Measurements from ENCODE around the gene RPS10. TPM values are rescaled to one million over a fixed set of nuclear protein-coding genes. Genes with fewer than 3 reads are reported as not detected.

RPS10 gene
- total and polyA plus RNA-seq, 2 experiments from 2014 or later: 1,755 to 2,175 TPM

- no peaks in the 10 kb centered on the region for H3K9me2 ChIP-seq (ENCODE audit: insufficient read depth)
- DNase-seq (ENCODE audit: low spot score) (no peak), ATAC-seq (no peak)
- no peak overlapping the region for H3K4me2 ChIP-seq
- no peaks in the 10 kb centered on the region; the same call in 1 of the 2 replicates for H3K79me2 ChIP-seq (replicated peaks; ENCODE audit: insufficient read depth)
- H3K4me3 ChIP-seq: no peak overlapping the region
- H3K4me1 ChIP-seq (ENCODE audit: insufficient read depth): no peaks in the 10 kb centered on the region; the same call in 1 of the 2 replicates
- no peak overlapping the region for H3K4me3 Mint-ChIP-seq
- peaks cover 10% of the 10 kb centered on the region for H3K9me3 Mint-ChIP-seq
- no peak overlapping the region for H2AFZ ChIP-seq
- no peak for TF ChIP-seq REST (IDR thresholded peaks at IDR 0.05; ENCODE audit: unreplicated experiment)
- no peak for TF ChIP-seq CREB1 (CRISPR knock-in tag; IDR thresholded peaks at IDR 0.05; ENCODE audit: low read depth)
- no peak for TF ChIP-seq ZNF114 (CRISPR knock-in tag; IDR thresholded peaks at IDR 0.05)
- no peak for TF ChIP-seq EZH2phosphoT487 (IDR thresholded peaks at IDR 0.05; ENCODE audit: unreplicated experiment)
- TF ChIP-seq EZH2 (IDR thresholded peaks at IDR 0.05; ENCODE audit: low read depth, unreplicated experiment): no peak
- TF ChIP-seq NANOG (IDR thresholded peaks at IDR 0.05; ENCODE audit: borderline replicate concordance): no peak
- no peak for TF ChIP-seq ZNF331 (CRISPR knock-in tag; IDR thresholded peaks at IDR 0.05; ENCODE audit: low read depth)
- TF ChIP-seq JUNB (IDR thresholded peaks at IDR 0.05; ENCODE audit: unreplicated experiment): no peak
- no peak for TF ChIP-seq ETS1 (IDR thresholded peaks at IDR 0.05)
- no peak for TF ChIP-seq CTCF (conservative IDR thresholded peaks at IDR 0.05; ENCODE audit: low read depth in 2 of 2)
- no peak for TF ChIP-seq POLR2AphosphoS5 (IDR thresholded peaks at IDR 0.05; ENCODE audit: low read depth)
- no peak for TF ChIP-seq ZNF462 (CRISPR knock-in tag; IDR thresholded peaks at IDR 0.05)
- TF ChIP-seq STAT1 (IDR thresholded peaks at IDR 0.05; ENCODE audit: unreplicated experiment): no peak
- H3K36me3 Mint-ChIP-seq (ENCODE audit: low read depth): peaks cover 9% of the 10 kb centered on the region; the same call in 1 of the 3 replicates
- H3K36me3 ChIP-seq (ENCODE audit: insufficient read depth): no peaks in the 10 kb centered on the region
- no peaks in the 10 kb centered on the region for H3K27me3 ChIP-seq (ENCODE audit: insufficient read depth)
- H3K4me1 Mint-ChIP-seq: peaks cover 3% of the 10 kb centered on the region
- H3K27me3 Mint-ChIP-seq (ENCODE audit: insufficient read depth, low read depth, poor library complexity): peaks cover 7% of the 10 kb centered on the region
- H4K20me1 ChIP-seq (replicated peaks; ENCODE audit: insufficient read depth): no peaks in the 10 kb centered on the region
- H3K27ac Mint-ChIP-seq: no peak overlapping the region
- H3K27ac ChIP-seq (ENCODE audit: low read depth): no peak overlapping the region
- no peaks in the 10 kb centered on the region for H3F3A ChIP-seq (replicated peaks; ENCODE audit: low read depth)
Measured at GRCh38 chr6:34473967-34474366, 48.1 kb upstream of the RPS10 start.

All from GM23338 (cell line).